Prostate gland (tissue), 2 donors: ENCODE results near the gene LYPD6. TPM values are rescaled to one million over a fixed set of nuclear protein-coding genes. Genes with fewer than 3 reads are reported as not detected.

Experiments
- DNase-seq: peaks from one replicate; pipeline ENCODE4 v3.0.0-alpha.2; 2019; ENCODE audit warnings: low spot score
- H3K27ac ChIP-seq, 2 donors: fragments of 200-600 bp; sonication (generic); 2 replicates each; pipeline ENCODE4 v1.5.1; 2017 to 2019
- H3K27me3 ChIP-seq: fragments of 200-600 bp; sonication (generic); replicated peaks from 2 replicates; pipeline ENCODE4 v1.5.1; 2019; ENCODE audit not compliant: insufficient read depth
- H3K36me3 ChIP-seq, 2 donors: fragments of 200-600 bp; sonication (generic); 1 replicate in 1 of 2; 2 replicates in 1 of 2; pipeline versions ENCODE4 v1.5.1 to v1.8.1; 2017 to 2019
- H3K4me1 ChIP-seq: fragments of 200-600 bp; sonication (generic); replicated peaks from 2 replicates; pipeline ENCODE4 v1.5.1; 2019
- H3K4me3 ChIP-seq, 2 donors: fragments of 200-600 bp; sonication (generic); 2 replicates each; pipeline ENCODE4 v1.5.1; 2017 to 2019
- H3K9me3 ChIP-seq: fragments of 200-600 bp; sonication (generic); 2 replicates; pipeline ENCODE4 v1.5.1; 2017
- CTCF ChIP-seq, 4 experiments: fragments of 200-600 bp in 2 of 4; fragments of 450-650 bp in 2 of 4; sonication (generic) in 2 of 4; IDR thresholded peaks; 1 replicate in 3 of 4; 2 replicates in 1 of 4; pipeline ENCODE4 v1.5.1; 2016 to 2019; ENCODE audit warnings: antibody characterized with exemption in 4 of 4, mild to moderate bottlenecking in 2 of 4, moderate library complexity in 2 of 4
- POLR2A ChIP-seq: fragments of 450-650 bp; IDR thresholded peaks from one replicate; pipeline ENCODE4 v1.6.1; 2016; ENCODE audit warnings: antibody characterized with exemption, mild to moderate bottlenecking
- POLR2AphosphoS5 ChIP-seq: sonication (generic); formaldehyde crosslinking; IDR thresholded peaks from one replicate; pipeline ENCODE4 v1.6.1; 2017; ENCODE audit warnings: antibody characterized with exemption
- WGBS: methylation state at CpG from one replicate; pipeline ENCODE4 v1.1.5; 2018; 5-methylcytosine and 5-hydroxymethylcytosine counted together
- intact Hi-C: fragments of 100-400 bp; cut with DNase I; formaldehyde crosslinking; loops from one replicate; pipeline ENCODE4 v1.14.2; 2022
- total RNA-seq, 2 donors: library from RNA; depleted of rRNA; stranded (reverse); fragments of >200 nt; gene quantifications; one replicate each; pipeline ENCODE4 v1.1.0, GENCODE V29; 2016

LYPD6 gene
- total RNA-seq, 2 donors from 2014 or later = 2.3 to 5.1 TPM

- Histone ChIP-seq H3K36me3 (no peaks in the 10 kb centered on the region), H3K9me3 (no peaks in the 10 kb centered on the region), H3K4me1 (no peaks in the 10 kb centered on the region), H3K4me3 (no peak overlapping the region), H3K27ac (no peak overlapping the region), H3K27me3 (no peaks in the 10 kb centered on the region)
- WGBS = 96% methylated on average over 2 of the region's 2 CpGs
- TF ChIP-seq POLR2AphosphoS5 (no peak), CTCF (IDR thresholded peaks at IDR 0.05) (no peak), POLR2A (no peak)
- intact Hi-C loops = no loop called here
- no peak for DNase-seq
These were observed 83.1 kb downstream of the LYPD6 start for GRCh38 chr2:149413487-149413886.

- Histone ChIP-seq H3K27ac (no peak overlapping the region), H3K4me3 (no peak overlapping the region), H3K36me3 (no peaks in the 10 kb centered on the region), H3K9me3 (no peaks in the 10 kb centered on the region), H3K4me1 (no peaks in the 10 kb centered on the region), H3K27me3 (no peaks in the 10 kb centered on the region)
- DNase-seq = no peak
- no peak for TF ChIP-seq POLR2A
- TF ChIP-seq CTCF (IDR thresholded peaks at IDR 0.05) = no peak
- no peak for TF ChIP-seq POLR2AphosphoS5
- 57% methylated on average over 1 of the region's 1 CpG for WGBS
- intact Hi-C loops = no loop called here
These were observed 84.7 kb downstream of the LYPD6 start for GRCh38 chr2:149415086-149415485.

GRCh38 chr2:149418065-149418464, 87.7 kb downstream of the LYPD6 start:
- TF ChIP-seq POLR2A = no peak
- TF ChIP-seq POLR2AphosphoS5 = no peak
- TF ChIP-seq CTCF (IDR thresholded peaks at IDR 0.05) = no peak
- H3K4me1 ChIP-seq = no peaks in the 10 kb centered on the region
- intact Hi-C loops = no loop called here
- H3K4me3 ChIP-seq = no peak overlapping the region
- 65% methylated on average over 5 of the region's 5 CpGs for WGBS
- H3K27ac ChIP-seq = no peak overlapping the region
- H3K9me3 ChIP-seq = no peaks in the 10 kb centered on the region
- DNase-seq = no peak
- H3K27me3 ChIP-seq = no peaks in the 10 kb centered on the region
- H3K36me3 ChIP-seq = no peaks in the 10 kb centered on the region

- no peak overlapping the region for H3K4me3 ChIP-seq
- no peaks in the 10 kb centered on the region for H3K27me3 ChIP-seq
- no peaks in the 10 kb centered on the region for H3K9me3 ChIP-seq
- intact Hi-C loops = no loop called here
- WGBS = 84% methylated on average over 13 of the region's 13 CpGs
- no peak for TF ChIP-seq POLR2A
- TF ChIP-seq POLR2AphosphoS5 = no peak
- no peak for TF ChIP-seq CTCF (IDR thresholded peaks at IDR 0.05)
- H3K27ac ChIP-seq = no peak overlapping the region
- H3K4me1 ChIP-seq = no peaks in the 10 kb centered on the region
- H3K36me3 ChIP-seq = no peaks in the 10 kb centered on the region
- no peak for DNase-seq
These were observed 89.9 kb downstream of the LYPD6 start for GRCh38 chr2:149420053-149420963.

GRCh38 chr2:149421791-149422190, 91.4 kb downstream of the LYPD6 start:
- no peaks in the 10 kb centered on the region for H3K36me3 ChIP-seq
- DNase-seq = no peak
- no peaks in the 10 kb centered on the region for H3K27me3 ChIP-seq
- 79% methylated on average over 4 of the region's 4 CpGs for WGBS
- H3K9me3 ChIP-seq = no peaks in the 10 kb centered on the region
- intact Hi-C loops = no loop called here
- no peak for TF ChIP-seq CTCF (IDR thresholded peaks at IDR 0.05)
- no peak for TF ChIP-seq POLR2A
- TF ChIP-seq POLR2AphosphoS5 = no peak
- no peak overlapping the region for H3K4me3 ChIP-seq
- no peaks in the 10 kb centered on the region for H3K4me1 ChIP-seq
- no peak overlapping the region for H3K27ac ChIP-seq
